H1 (cell line): Measurements from ENCODE around the gene PIK3R6. TPM values are rescaled to one million over a fixed set of nuclear protein-coding genes. Genes with fewer than 3 reads are reported as not detected.

Source experiments
- FOSL1 ChIP-seq: IDR thresholded peaks from 2 replicates; pipeline ENCODE4 v1.6.1; 2011; ENCODE audit warnings: mild to moderate bottlenecking, low read depth, low read length, moderate library complexity; ENCODE audit not compliant: insufficient read depth
- JUND ChIP-seq: IDR thresholded peaks from 2 replicates; pipeline ENCODE4 v1.6.1; 2011; ENCODE audit warnings: mild to moderate bottlenecking, improper control_type of control experiment, low read length
- NANOG ChIP-seq: IDR thresholded peaks from 2 replicates; pipeline ENCODE4 v1.6.1; 2011; ENCODE audit warnings: low read length, low read depth, mild to moderate bottlenecking, inconsistent platforms; ENCODE audit not compliant: insufficient read depth, poor library complexity, severe bottlenecking
- POLR2AphosphoS5 ChIP-seq: IDR thresholded peaks from 2 replicates; pipeline ENCODE4 v1.6.1; 2011; ENCODE audit warnings: low read depth, low read length
- TCF12 ChIP-seq: IDR thresholded peaks from 2 replicates; pipeline ENCODE4 v1.6.1; 2011; ENCODE audit warnings: low read depth, mild to moderate bottlenecking, low read length
- polyA plus RNA-seq, 7 experiments: library from polyadenylated mRNA; depleted of rRNA in 3 of 7; stranded (reverse) in 5 of 7; unstranded in 2 of 7; fragments of >200 nt in 5 of 7; fragments of 200-250 nt in 2 of 7; gene quantifications; 1 replicate in 5 of 7; 2 replicates in 1 of 7; 4 replicates in 1 of 7; pipeline versions ENCODE4 v1.2.1 to v1.2.3, GENCODE V29; 2011 to 2013; ENCODE audit warnings: missing spikeins in 2 of 7, mixed read lengths in 2 of 7
- total RNA-seq: library from RNA; stranded (reverse); fragmentation: NEBNext Ultra II Directional; extraction: Animal tissue kit (Norgen Biotek cat#: 25700); gene quantifications from 2 replicates; pipeline ENCODE4 v1.2.1, GENCODE V29; 2021

PIK3R6 gene
- total and polyA plus RNA-seq, 2 of the 8 experiments (the other 6 are each of a cell fraction or from before 2014, with no cell fraction given), result 0.24 to 1.2 TPM

- TF ChIP-seq FOSL1 (no peak), JUND (no peak), POLR2AphosphoS5 (no peak), TCF12 (peak; percentile 94), NANOG (no peak)
Observed at GRCh38 chr17:8798846-8799569, 68.5 kb downstream of the PIK3R6 start, which contains the start of gene MFSD6L (continued).
